Transverse colon (tissue), 3 donors: ENCODE measurements around the gene MAN1A2.

Experiments
- POLR2A ChIP-seq: fragments of 450-650 bp; IDR thresholded peaks from one replicate; pipeline ENCODE4 v1.6.1; 2016; ENCODE audit warnings: antibody characterized with exemption, mild to moderate bottlenecking, moderate library complexity
- TF ChIP-seq, protein P1 (sequence below), 5 experiments: fragments of 200-600 bp in 3 of 5; fragments of 450-650 bp in 2 of 5; sonication (generic) in 3 of 5; IDR thresholded peaks; 1 replicate in 2 of 5; 2 replicates in 3 of 5; pipeline ENCODE4 v1.5.1; 2016 to 2017; ENCODE audit warnings: antibody characterized with exemption in 5 of 5, inconsistent platforms in 3 of 5, mild to moderate bottlenecking in 2 of 5, moderate library complexity in 1 of 5

DNA sequence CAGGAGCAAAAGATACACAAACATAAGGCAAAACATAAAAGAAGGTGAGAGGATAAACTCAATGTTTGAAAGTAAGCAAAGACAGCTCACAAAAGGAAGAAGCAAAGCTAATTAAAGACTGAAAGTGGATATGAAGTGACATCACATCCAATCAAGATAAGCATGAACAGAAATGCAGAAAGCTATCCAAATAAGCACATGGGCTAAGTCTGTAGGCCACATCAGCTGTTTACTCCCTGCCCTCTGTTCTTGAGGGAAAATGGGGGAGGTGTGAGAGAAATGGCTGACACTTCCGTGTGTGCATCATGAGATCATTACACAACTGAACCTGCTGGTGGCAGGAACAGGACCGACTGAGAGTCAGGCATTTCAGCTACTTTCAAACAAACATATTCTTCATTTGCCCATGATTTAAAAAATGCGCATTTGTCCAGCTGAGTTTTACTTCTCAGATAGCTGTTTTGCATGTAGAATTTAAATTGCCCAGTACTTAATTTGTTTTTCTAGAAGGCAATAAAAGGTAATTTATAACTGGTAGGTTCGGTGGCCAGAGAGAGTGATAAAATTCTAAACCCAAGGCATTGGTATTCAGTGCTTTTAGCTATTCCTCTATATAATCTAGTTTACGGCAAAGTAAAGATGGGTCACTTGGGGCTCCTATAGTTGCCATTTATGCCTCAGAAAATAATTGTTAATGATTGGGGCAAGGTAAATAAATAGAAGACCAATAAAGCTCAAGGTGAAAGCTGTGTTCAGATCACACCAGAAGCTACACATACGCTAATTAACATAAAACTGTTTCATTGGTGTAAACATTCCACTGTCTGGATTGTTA is 27.2 kb upstream of the MAN1A2 start:
- TF ChIP-seq, protein P1, sequence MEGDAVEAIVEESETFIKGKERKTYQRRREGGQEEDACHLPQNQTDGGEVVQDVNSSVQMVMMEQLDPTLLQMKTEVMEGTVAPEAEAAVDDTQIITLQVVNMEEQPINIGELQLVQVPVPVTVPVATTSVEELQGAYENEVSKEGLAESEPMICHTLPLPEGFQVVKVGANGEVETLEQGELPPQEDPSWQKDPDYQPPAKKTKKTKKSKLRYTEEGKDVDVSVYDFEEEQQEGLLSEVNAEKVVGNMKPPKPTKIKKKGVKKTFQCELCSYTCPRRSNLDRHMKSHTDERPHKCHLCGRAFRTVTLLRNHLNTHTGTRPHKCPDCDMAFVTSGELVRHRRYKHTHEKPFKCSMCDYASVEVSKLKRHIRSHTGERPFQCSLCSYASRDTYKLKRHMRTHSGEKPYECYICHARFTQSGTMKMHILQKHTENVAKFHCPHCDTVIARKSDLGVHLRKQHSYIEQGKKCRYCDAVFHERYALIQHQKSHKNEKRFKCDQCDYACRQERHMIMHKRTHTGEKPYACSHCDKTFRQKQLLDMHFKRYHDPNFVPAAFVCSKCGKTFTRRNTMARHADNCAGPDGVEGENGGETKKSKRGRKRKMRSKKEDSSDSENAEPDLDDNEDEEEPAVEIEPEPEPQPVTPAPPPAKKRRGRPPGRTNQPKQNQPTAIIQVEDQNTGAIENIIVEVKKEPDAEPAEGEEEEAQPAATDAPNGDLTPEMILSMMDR (IDR thresholded peaks at IDR 0.05), result peak in 4 of 5 experiments; percentile 8 to 44 (median 11)
- TF ChIP-seq POLR2A, result no peak
